SK-N-SH (cell line): ENCODE results near the gene KRTAP5-4. TPM values are rescaled to one million over a fixed set of nuclear protein-coding genes. Genes with fewer than 3 reads are reported as not detected.

ENCODE experiments used
- CTCF ChIA-PET: fragments of 300-600, 350-600 bp; formaldehyde crosslinking; extraction: SDS; loops from one replicate; lab custom pipeline; 2021; lab: Yijun Ruan, JAX
- POLR2A ChIA-PET: fragments of 350-600 bp; sonication (Branson Sonifier 250); formaldehyde crosslinking; extraction: SDS; loops from one replicate; lab custom pipeline; 2020; ENCODE audit warnings: antibody characterized with exemption, inconsistent platforms; lab: Yijun Ruan, JAX
- DNase-seq: peaks from one replicate; pipeline ENCODE4 v3.0.0; 2012
- H2AFZ ChIP-seq: fragments of 200-600 bp; sonication (generic); 2 replicates; pipeline ENCODE4 v1.8.1; 2016; ENCODE audit warnings: antibody characterized with exemption, mild to moderate bottlenecking, low read depth
- H3F3A ChIP-seq: fragments of 200-600 bp; sonication (generic); replicated peaks from 2 replicates; pipeline ENCODE3; 2016; ENCODE audit warnings: antibody characterized with exemption, mild to moderate bottlenecking; ENCODE audit not compliant: insufficient read depth
- H3K27ac ChIP-seq, 2 experiments: fragments of 200-500 bp in 1 of 2; fragments of 200-600 bp in 1 of 2; sonication (Bioruptor generic) in 1 of 2; sonication (generic), shearing (Covaris generic) in 1 of 2; 2 replicates each; pipeline versions ENCODE4 v1.5.1 to v1.6.1; 2014 to 2016; ENCODE audit warnings: low read depth in 2 of 2, inconsistent platforms in 1 of 2, low read length in 1 of 2, mild to moderate bottlenecking in 1 of 2, mixed read lengths in 1 of 2
- H3K27me3 ChIP-seq: fragments of 200-600 bp; sonication (generic), shearing (Covaris generic); 2 replicates; pipeline ENCODE4 v1.6.1; 2016; ENCODE audit warnings: mixed run types; ENCODE audit not compliant: insufficient read depth
- H3K36me3 ChIP-seq, 2 experiments: fragments of 200-500 bp in 1 of 2; fragments of 200-600 bp in 1 of 2; sonication (Bioruptor generic) in 1 of 2; sonication (generic) in 1 of 2; replicated peaks in 1 of 2; 2 replicates each; pipeline versions ENCODE3 to v1.5.1; 2014 to 2016; ENCODE audit warnings: low read length in 1 of 2, mild to moderate bottlenecking in 1 of 2; ENCODE audit not compliant: insufficient read depth in 2 of 2, control insufficient read depth in 1 of 2
- H3K4me1 ChIP-seq, 2 experiments: fragments of 200-500 bp in 1 of 2; fragments of 200-600 bp in 1 of 2; sonication (Bioruptor generic) in 1 of 2; sonication (generic), shearing (Covaris generic) in 1 of 2; 2 replicates each; pipeline versions ENCODE4 v1.5.1 to v1.6.1; 2014 to 2016; ENCODE audit warnings: low read depth in 1 of 2, low read length in 1 of 2, mixed run types in 1 of 2; ENCODE audit not compliant: insufficient read depth in 2 of 2, control insufficient read depth in 1 of 2
- H3K4me2 ChIP-seq: fragments of 200-600 bp; sonication (generic), shearing (Covaris generic); 2 replicates; pipeline ENCODE4 v1.6.1; 2017; ENCODE audit warnings: mixed run types
- H3K4me3 ChIP-seq, 2 experiments: fragments of 200-500 bp in 1 of 2; fragments of 200-600 bp in 1 of 2; sonication (Bioruptor generic) in 1 of 2; sonication (generic), shearing (Covaris generic) in 1 of 2; 2 replicates each; pipeline versions ENCODE4 v1.5.1 to v1.8.1; 2014 to 2016; ENCODE audit warnings: low read depth in 2 of 2, inconsistent platforms in 1 of 2, low read length in 1 of 2, mild to moderate bottlenecking in 1 of 2, mixed read lengths in 1 of 2, moderate library complexity in 1 of 2
- H3K79me2 ChIP-seq: fragments of 200-600 bp; sonication (generic); 2 replicates; pipeline ENCODE4 v1.8.1; 2017; ENCODE audit warnings: mild to moderate bottlenecking; ENCODE audit not compliant: insufficient read depth
- H3K9ac ChIP-seq: fragments of 200-600 bp; sonication (generic); 2 replicates; pipeline ENCODE4 v1.6.1; 2017; ENCODE audit warnings: mixed run types
- H3K9me2 ChIP-seq: fragments of 200-600 bp; sonication (generic); 2 replicates; pipeline ENCODE4 v1.6.1; 2017; ENCODE audit warnings: mixed run types
- H3K9me3 ChIP-seq: fragments of 200-600 bp; sonication (generic); 2 replicates; pipeline ENCODE4 v1.6.1; 2017; ENCODE audit warnings: mixed run types, mild to moderate bottlenecking, moderate library complexity
- H4K20me1 ChIP-seq: fragments of 200-600 bp; sonication (generic); 2 replicates; pipeline ENCODE4 v1.6.1; 2017; ENCODE audit warnings: mild to moderate bottlenecking, mixed run types; ENCODE audit not compliant: insufficient read depth
- CHD2 ChIP-seq: fragments of 150-350 bp; IDR thresholded peaks from 2 replicates; pipeline ENCODE4 v1.6.1; 2018; ENCODE audit warnings: low read length; ENCODE audit not compliant: partially characterized antibody
- ELF1 ChIP-seq: IDR thresholded peaks from 2 replicates; pipeline ENCODE4 v1.4.0; 2012
- EP300 ChIP-seq, 2 experiments: IDR thresholded peaks; 2 replicates each; pipeline versions ENCODE4 v1.4.0 to v1.6.1; 2012; ENCODE audit warnings: borderline replicate concordance in 1 of 2, low read depth in 1 of 2, low read length in 1 of 2
- FOXJ3 ChIP-seq: sonication (generic); formaldehyde crosslinking; IDR thresholded peaks from 2 replicates; pipeline ENCODE4 v1.5.1; 2020; ENCODE audit warnings: mild to moderate bottlenecking, missing genetic modification reagents
- GATA2 ChIP-seq: sonication (generic); formaldehyde crosslinking; IDR thresholded peaks from 2 replicates; pipeline ENCODE4 v1.5.0; 2020; ENCODE audit warnings: mild to moderate bottlenecking, missing genetic modification reagents
- MEF2A ChIP-seq: IDR thresholded peaks from 2 replicates; pipeline ENCODE4 v1.4.0; 2012; ENCODE audit warnings: low read depth, borderline replicate concordance
- MXI1 ChIP-seq: IDR thresholded peaks from 2 replicates; pipeline ENCODE4 v1.6.1; 2012; ENCODE audit warnings: mild to moderate bottlenecking, low read depth, low read length, improper control_type of control experiment
- NFIC ChIP-seq: IDR thresholded peaks from 2 replicates; pipeline ENCODE4 v1.4.0; 2012; ENCODE audit warnings: borderline replicate concordance
- POLR2AphosphoS5 ChIP-seq: IDR thresholded peaks from 2 replicates; pipeline ENCODE4 v1.6.1; 2012; ENCODE audit warnings: low read depth, low read length
- RAD21 ChIP-seq: IDR thresholded peaks from 2 replicates; pipeline ENCODE4 v1.6.1; 2012; ENCODE audit warnings: mild to moderate bottlenecking, low read length
- RCOR1 ChIP-seq: fragments of 150-350 bp; IDR thresholded peaks from 2 replicates; pipeline ENCODE4 v1.6.1; 2017; ENCODE audit warnings: antibody characterized with exemption, low read length
- RFX5 ChIP-seq: IDR thresholded peaks from 2 replicates; pipeline ENCODE4 v1.6.1; 2012; ENCODE audit warnings: mild to moderate bottlenecking, improper control_type of control experiment, low read length
- RXRA ChIP-seq: IDR thresholded peaks from 2 replicates; pipeline ENCODE4 v1.4.0; 2012; ENCODE audit warnings: low read depth, mild to moderate bottlenecking, borderline replicate concordance
- SIN3A ChIP-seq: IDR thresholded peaks from 2 replicates; pipeline ENCODE4 v1.6.1; 2012; ENCODE audit warnings: low read depth, mild to moderate bottlenecking, low read length, moderate library complexity, borderline replicate concordance
- SMC3 ChIP-seq: IDR thresholded peaks from 2 replicates; pipeline ENCODE4 v1.6.1; 2012; ENCODE audit warnings: low read depth, low read length, improper control_type of control experiment
- TAF1 ChIP-seq: IDR thresholded peaks from 2 replicates; pipeline ENCODE4 v1.6.1; 2012; ENCODE audit warnings: low read depth, mild to moderate bottlenecking, low read length, moderate library complexity, borderline replicate concordance
- TCF12 ChIP-seq: IDR thresholded peaks from 2 replicates; pipeline ENCODE4 v1.4.0; 2012
- TEAD4 ChIP-seq: IDR thresholded peaks from 2 replicates; pipeline ENCODE4 v1.4.0; 2012; ENCODE audit warnings: mild to moderate bottlenecking, borderline replicate concordance; ENCODE audit not compliant: insufficient read depth
- YY1 ChIP-seq: IDR thresholded peaks from 2 replicates; pipeline ENCODE4 v1.4.0; 2012; ENCODE audit warnings: low read depth, mild to moderate bottlenecking
- WGBS: methylation state at CpG from one replicate; pipeline ENCODE4 v1.1.6; 2017; ENCODE audit warnings: low lambda C conversion rate; 5-methylcytosine and 5-hydroxymethylcytosine counted together
- polyA plus RNA-seq, 3 experiments: library from polyadenylated mRNA; depleted of rRNA; stranded (reverse); fragments of >200 nt; gene quantifications; 2 replicates each; pipeline ENCODE4 v1.2.3, GENCODE V29; 2012
- TF ChIP-seq, protein P1 (sequence below): fragments of 150-350 bp; IDR thresholded peaks from 2 replicates; pipeline ENCODE4 v1.6.1; 2016; ENCODE audit warnings: mild to moderate bottlenecking, low read depth, low read length
- TF ChIP-seq, protein P2 (sequence below): IDR thresholded peaks from 2 replicates; pipeline ENCODE4; 2012
- TF ChIP-seq, protein P3 (sequence below): fragments of 150-350 bp; IDR thresholded peaks from 2 replicates; pipeline ENCODE4 v1.6.1; 2017; ENCODE audit warnings: antibody characterized with exemption, low read length, low read depth, borderline replicate concordance
- TF ChIP-seq, protein P4 (sequence below): IDR thresholded peaks from 2 replicates; pipeline ENCODE4 v1.4.0; 2012; ENCODE audit warnings: low read depth
- TF ChIP-seq, protein P5 (sequence below): IDR thresholded peaks from 2 replicates; pipeline ENCODE4 v1.4.0; 2012; ENCODE audit warnings: low read depth, borderline replicate concordance
- TF ChIP-seq, protein P6 (sequence below): IDR thresholded peaks from 2 replicates; pipeline ENCODE4 v1.4.0; 2012; ENCODE audit warnings: low read depth, borderline replicate concordance
- TF ChIP-seq, protein P7 (sequence below): fragments of 200-600 bp; sonication (generic); IDR thresholded peaks from 2 replicates; pipeline ENCODE4 v1.6.1; 2017; ENCODE audit warnings: antibody characterized with exemption, mild to moderate bottlenecking, moderate library complexity

KRTAP5-4 gene
- polyA plus RNA-seq, 1 of the 3 experiments (the other 2 are of a cell fraction): not detected

GRCh38 chr11:1652771-1653540 is 31.0 kb upstream of the KRTAP5-4 start:
- no peaks in the 10 kb centered on the region for H3K79me2 ChIP-seq
- POLR2A ChIA-PET: interaction anchor here (0.5 to 3.0 kb wide), 9 partner anchors 13 to 540 kb away, joined by 3 to 11 read pairs (median 5); partner anchors contain the start of gene KRTAP5-6
- peaks cover 0 to 27% of the 10 kb centered on the region in 2 experiments; a peak in 1 of 4 replicates for H3K4me1 ChIP-seq
- CTCF ChIA-PET: interaction anchor here (0.6 to 9.9 kb wide), 109 partner anchors 12 to 545 kb away, joined by 3 to 277 read pairs (median 5); partner anchors contain the start of genes H19, KRTAP5-5, SYT8 and TH
- H3K4me3 ChIP-seq: peak overlapping the region in 1 of 2 experiments; percentile 25; a peak in 2 of 4 replicates
- WGBS: 82% methylated on average over 4 of the region's 34 CpGs
- TF ChIP-seq, protein P1, sequence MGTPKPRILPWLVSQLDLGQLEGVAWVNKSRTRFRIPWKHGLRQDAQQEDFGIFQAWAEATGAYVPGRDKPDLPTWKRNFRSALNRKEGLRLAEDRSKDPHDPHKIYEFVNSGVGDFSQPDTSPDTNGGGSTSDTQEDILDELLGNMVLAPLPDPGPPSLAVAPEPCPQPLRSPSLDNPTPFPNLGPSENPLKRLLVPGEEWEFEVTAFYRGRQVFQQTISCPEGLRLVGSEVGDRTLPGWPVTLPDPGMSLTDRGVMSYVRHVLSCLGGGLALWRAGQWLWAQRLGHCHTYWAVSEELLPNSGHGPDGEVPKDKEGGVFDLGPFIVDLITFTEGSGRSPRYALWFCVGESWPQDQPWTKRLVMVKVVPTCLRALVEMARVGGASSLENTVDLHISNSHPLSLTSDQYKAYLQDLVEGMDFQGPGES: no peak
- no peak for TF ChIP-seq RFX5
- TF ChIP-seq, protein P2, sequence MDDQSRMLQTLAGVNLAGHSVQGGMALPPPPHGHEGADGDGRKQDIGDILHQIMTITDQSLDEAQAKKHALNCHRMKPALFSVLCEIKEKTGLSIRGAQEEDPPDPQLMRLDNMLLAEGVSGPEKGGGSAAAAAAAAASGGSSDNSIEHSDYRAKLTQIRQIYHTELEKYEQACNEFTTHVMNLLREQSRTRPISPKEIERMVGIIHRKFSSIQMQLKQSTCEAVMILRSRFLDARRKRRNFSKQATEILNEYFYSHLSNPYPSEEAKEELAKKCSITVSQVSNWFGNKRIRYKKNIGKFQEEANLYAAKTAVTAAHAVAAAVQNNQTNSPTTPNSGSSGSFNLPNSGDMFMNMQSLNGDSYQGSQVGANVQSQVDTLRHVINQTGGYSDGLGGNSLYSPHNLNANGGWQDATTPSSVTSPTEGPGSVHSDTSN: no peak
- TF ChIP-seq, protein P3, sequence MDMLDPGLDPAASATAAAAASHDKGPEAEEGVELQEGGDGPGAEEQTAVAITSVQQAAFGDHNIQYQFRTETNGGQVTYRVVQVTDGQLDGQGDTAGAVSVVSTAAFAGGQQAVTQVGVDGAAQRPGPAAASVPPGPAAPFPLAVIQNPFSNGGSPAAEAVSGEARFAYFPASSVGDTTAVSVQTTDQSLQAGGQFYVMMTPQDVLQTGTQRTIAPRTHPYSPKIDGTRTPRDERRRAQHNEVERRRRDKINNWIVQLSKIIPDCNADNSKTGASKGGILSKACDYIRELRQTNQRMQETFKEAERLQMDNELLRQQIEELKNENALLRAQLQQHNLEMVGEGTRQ: no peak
- TF ChIP-seq, protein P4, sequence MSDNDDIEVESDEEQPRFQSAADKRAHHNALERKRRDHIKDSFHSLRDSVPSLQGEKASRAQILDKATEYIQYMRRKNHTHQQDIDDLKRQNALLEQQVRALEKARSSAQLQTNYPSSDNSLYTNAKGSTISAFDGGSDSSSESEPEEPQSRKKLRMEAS: no peak
- peak; percentile 86 for TF ChIP-seq SMC3
- no peak for TF ChIP-seq GATA2 (CRISPR knock-in tag)
- TF ChIP-seq, protein P5, sequence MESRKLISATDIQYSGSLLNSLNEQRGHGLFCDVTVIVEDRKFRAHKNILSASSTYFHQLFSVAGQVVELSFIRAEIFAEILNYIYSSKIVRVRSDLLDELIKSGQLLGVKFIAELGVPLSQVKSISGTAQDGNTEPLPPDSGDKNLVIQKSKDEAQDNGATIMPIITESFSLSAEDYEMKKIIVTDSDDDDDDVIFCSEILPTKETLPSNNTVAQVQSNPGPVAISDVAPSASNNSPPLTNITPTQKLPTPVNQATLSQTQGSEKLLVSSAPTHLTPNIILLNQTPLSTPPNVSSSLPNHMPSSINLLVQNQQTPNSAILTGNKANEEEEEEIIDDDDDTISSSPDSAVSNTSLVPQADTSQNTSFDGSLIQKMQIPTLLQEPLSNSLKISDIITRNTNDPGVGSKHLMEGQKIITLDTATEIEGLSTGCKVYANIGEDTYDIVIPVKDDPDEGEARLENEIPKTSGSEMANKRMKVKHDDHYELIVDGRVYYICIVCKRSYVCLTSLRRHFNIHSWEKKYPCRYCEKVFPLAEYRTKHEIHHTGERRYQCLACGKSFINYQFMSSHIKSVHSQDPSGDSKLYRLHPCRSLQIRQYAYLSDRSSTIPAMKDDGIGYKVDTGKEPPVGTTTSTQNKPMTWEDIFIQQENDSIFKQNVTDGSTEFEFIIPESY: no peak
- no peak for TF ChIP-seq CHD2
- TF ChIP-seq TAF1: no peak
- TF ChIP-seq, protein P6, sequence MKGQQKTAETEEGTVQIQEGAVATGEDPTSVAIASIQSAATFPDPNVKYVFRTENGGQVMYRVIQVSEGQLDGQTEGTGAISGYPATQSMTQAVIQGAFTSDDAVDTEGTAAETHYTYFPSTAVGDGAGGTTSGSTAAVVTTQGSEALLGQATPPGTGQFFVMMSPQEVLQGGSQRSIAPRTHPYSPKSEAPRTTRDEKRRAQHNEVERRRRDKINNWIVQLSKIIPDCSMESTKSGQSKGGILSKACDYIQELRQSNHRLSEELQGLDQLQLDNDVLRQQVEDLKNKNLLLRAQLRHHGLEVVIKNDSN: no peak
- no peak for TF ChIP-seq NFIC
- TF ChIP-seq EP300 (IDR thresholded peaks at IDR 0.05; ENCODE audit: borderline replicate concordance in 1 of 2, low read depth in 1 of 2, low read length in 1 of 2): no peak
- TF ChIP-seq, protein P7, sequence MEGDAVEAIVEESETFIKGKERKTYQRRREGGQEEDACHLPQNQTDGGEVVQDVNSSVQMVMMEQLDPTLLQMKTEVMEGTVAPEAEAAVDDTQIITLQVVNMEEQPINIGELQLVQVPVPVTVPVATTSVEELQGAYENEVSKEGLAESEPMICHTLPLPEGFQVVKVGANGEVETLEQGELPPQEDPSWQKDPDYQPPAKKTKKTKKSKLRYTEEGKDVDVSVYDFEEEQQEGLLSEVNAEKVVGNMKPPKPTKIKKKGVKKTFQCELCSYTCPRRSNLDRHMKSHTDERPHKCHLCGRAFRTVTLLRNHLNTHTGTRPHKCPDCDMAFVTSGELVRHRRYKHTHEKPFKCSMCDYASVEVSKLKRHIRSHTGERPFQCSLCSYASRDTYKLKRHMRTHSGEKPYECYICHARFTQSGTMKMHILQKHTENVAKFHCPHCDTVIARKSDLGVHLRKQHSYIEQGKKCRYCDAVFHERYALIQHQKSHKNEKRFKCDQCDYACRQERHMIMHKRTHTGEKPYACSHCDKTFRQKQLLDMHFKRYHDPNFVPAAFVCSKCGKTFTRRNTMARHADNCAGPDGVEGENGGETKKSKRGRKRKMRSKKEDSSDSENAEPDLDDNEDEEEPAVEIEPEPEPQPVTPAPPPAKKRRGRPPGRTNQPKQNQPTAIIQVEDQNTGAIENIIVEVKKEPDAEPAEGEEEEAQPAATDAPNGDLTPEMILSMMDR: peak; percentile 95
- no peak for TF ChIP-seq TEAD4
- TF ChIP-seq YY1: no peak
- TF ChIP-seq SIN3A: no peak
- no peak for TF ChIP-seq ELF1
- no peak for TF ChIP-seq FOXJ3 (CRISPR knock-in tag)
- no peak for TF ChIP-seq POLR2AphosphoS5
- TF ChIP-seq RCOR1: no peak
- no peak for TF ChIP-seq RXRA
- no peak for TF ChIP-seq MEF2A
- TF ChIP-seq MXI1: no peak
- TF ChIP-seq RAD21: peak; percentile 93
- TF ChIP-seq TCF12: no peak
- H3K27me3 ChIP-seq: no peaks in the 10 kb centered on the region
- no peaks in the 10 kb centered on the region for H4K20me1 ChIP-seq
- H3F3A ChIP-seq: no peaks in the 10 kb centered on the region
- no peak overlapping the region for H3K9ac ChIP-seq
- H3K9me2 ChIP-seq: no peaks in the 10 kb centered on the region
- DNase-seq: peak; percentile 96
- no peak overlapping the region for H2AFZ ChIP-seq
- H3K4me2 ChIP-seq: no peak overlapping the region
- H3K36me3 ChIP-seq: no peaks in the 10 kb centered on the region
- no peaks in the 10 kb centered on the region for H3K9me3 ChIP-seq
- no peak overlapping the region for H3K27ac ChIP-seq
